ENCODE results near the gene IL37.
"Not testable (repeated sequence)": the region's sequence is repeated elsewhere in the genome, so short reads cannot be mapped to it uniquely, and the experiment has no call there.

Gene IL37

DNA sequence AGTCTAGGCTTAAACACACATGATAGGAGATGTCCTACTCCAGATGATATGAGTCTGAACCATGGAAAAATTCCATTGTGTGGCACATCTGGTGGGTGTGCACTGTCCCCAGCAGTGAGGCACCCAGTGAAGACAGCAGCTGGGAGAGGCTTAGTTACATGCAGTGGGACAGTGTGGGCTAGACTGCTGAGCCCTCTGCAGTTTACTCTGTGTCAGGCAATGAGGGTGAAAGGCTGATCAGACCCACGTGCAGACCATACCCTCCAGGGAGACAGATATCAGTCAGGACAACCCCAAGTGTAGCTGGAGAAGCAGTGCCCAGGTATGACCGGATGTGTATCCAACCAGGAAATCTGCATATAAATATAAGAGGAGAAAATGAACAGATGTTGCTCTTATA lies 13.4 kb downstream of the IL37 start:
- POLR2A ChIA-PET (ENCODE audit: low non-redundant PET): interaction anchor here (0.6 kb wide), 1 partner anchor 12 kb away, joined by 4 read pairs; no protein-coding TSS in a partner anchor

GRCh38 chr2:112924821-112925220 lies 13.9 kb downstream of the IL37 start:
- TF ChIP-seq CTCF (conservative IDR thresholded peaks at IDR 0.05; ENCODE audit: low read depth): no peak
- H3K27ac ChIP-seq: no peak overlapping the region
- no peak for DNase-seq (ENCODE audit: low spot score)
- POLR2A ChIA-PET (ENCODE audit: low non-redundant PET): interaction anchor here (0.6 kb wide), 1 partner anchor 12 kb away, joined by 4 read pairs; no protein-coding TSS in a partner anchor
- CTCF ChIA-PET: interaction anchor here (1.3 kb wide), 1 partner anchor 17 kb away, joined by 4 read pairs; no protein-coding TSS in a partner anchor

More for the DNA sequence above, 13.4 kb downstream of the IL37 start:
- no peak overlapping the region for H3K27ac ChIP-seq
- DNase-seq (ENCODE audit: low spot score): no peak
- CTCF ChIA-PET: interaction anchor here (1.3 kb wide), 1 partner anchor 17 kb away, joined by 4 read pairs; no protein-coding TSS in a partner anchor
- TF ChIP-seq CTCF (conservative IDR thresholded peaks at IDR 0.05; ENCODE audit: low read depth): no peak

DNA sequence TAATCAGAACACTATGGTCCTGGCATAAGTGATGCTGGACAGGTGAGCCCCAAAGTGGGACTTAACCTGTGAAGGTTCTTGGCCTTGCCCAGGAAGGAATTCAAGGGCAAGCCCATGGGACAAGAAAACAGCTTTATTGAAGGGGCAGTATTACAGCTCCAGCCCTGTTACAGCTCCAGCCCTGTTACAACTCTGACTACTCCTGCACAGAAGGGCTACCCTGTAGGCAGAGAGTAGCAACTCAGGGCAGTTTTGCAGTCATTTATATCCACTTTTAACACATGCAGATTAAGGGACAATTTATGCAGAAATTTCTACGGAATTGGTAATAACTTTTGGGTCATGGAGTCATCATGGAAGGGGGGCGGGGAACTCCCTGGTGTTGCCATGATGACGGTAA lies 15.7 kb downstream of the IL37 start:
- no peak for DNase-seq (ENCODE audit: low spot score)
- H3K27ac ChIP-seq: no peak overlapping the region
- POLR2A ChIA-PET (ENCODE audit: low non-redundant PET): no interaction called here
- CTCF ChIA-PET: interaction anchor here (0.6 kb wide), 2 partner anchors 154 to 276 kb away, joined by 3 to 4 read pairs; no protein-coding TSS in a partner anchor
- TF ChIP-seq CTCF (conservative IDR thresholded peaks at IDR 0.05; ENCODE audit: low read depth): no peak

GRCh38 chr2:112927745-112928144 lies 16.8 kb downstream of the IL37 start:
- ChIA-PET CTCF (no interaction called here), POLR2A (ENCODE audit: low non-redundant PET) (no interaction called here)
- no peak for DNase-seq (ENCODE audit: low spot score)
- no peak for TF ChIP-seq CTCF (conservative IDR thresholded peaks at IDR 0.05; ENCODE audit: low read depth)
- no peak overlapping the region for H3K27ac ChIP-seq

DNA sequence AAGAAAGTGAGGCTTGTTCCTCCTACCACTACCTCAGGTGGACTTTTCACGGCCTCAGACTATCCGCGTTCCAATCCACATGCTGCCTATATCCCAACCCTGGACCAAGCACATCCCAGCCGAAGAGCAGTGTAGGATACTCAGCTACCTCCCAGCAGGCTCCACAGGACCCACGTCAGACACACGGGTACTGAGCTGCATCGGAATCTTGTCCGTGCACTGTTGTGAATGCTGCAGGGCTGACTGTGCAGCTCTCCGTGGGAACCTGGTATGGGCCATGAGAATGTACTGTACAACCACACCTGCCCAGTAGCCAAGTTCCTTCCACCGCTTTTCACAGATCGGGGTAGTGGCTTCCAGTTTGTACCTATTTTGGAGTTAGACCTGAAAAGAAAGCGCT lies 22.3 kb downstream of the IL37 start:
- no peak overlapping the region for H3K27ac ChIP-seq
- DNase-seq (ENCODE audit: low spot score): no peak
- ChIA-PET CTCF (interaction anchor here (0.6 to 2.2 kb wide), 2 partner anchors 26 to 183 kb away, joined by 3 to 7 read pairs; no protein-coding TSS in a partner anchor), POLR2A (ENCODE audit: low non-redundant PET) (no interaction called here)
- TF ChIP-seq CTCF (conservative IDR thresholded peaks at IDR 0.05; ENCODE audit: low read depth): no peak

GRCh38 chr2:112934117-112934516 lies 23.2 kb downstream of the IL37 start:
- CTCF ChIA-PET; DNase-seq (ENCODE audit: low spot score); POLR2A ChIA-PET (ENCODE audit: low non-redundant PET); H3K27ac ChIP-seq: not testable (repeated sequence)

GRCh38 chr2:112936927-112937232 lies 25.9 kb downstream of the IL37 start:
- no peak for DNase-seq (ENCODE audit: low spot score)
- no peak overlapping the region for H3K27ac ChIP-seq
- CTCF ChIA-PET: no interaction called here
- POLR2A ChIA-PET (ENCODE audit: low non-redundant PET): interaction anchor here (0.7 kb wide), 1 partner anchor 12 kb away, joined by 4 read pairs; no protein-coding TSS in a partner anchor
- no peak for TF ChIP-seq CTCF (conservative IDR thresholded peaks at IDR 0.05; ENCODE audit: low read depth)

Measured in RWPE1 (cell line).